Cardiac muscle cell (in vitro differentiated cells and primary cell): Measurements from ENCODE around the gene BOD1L1. TPM values are rescaled to one million over a fixed set of nuclear protein-coding genes. Genes with fewer than 3 reads are reported as not detected.

Experiments
- DNase-seq, 2 donors: peaks; one replicate each; pipeline versions ENCODE4 v3.0.0 to v3.0.0-alpha.2; 2010 to 2017; ENCODE audit warnings: low read depth in 1 of 2, low spot score in 1 of 2
- H3K27ac ChIP-seq: fragments of 200-600 bp; sonication (generic); 2 replicates; pipeline ENCODE4 v1.5.1; 2016
- H3K27me3 ChIP-seq: fragments of 200-600 bp; sonication (generic); 2 replicates; pipeline ENCODE4 v1.6.0; 2016; ENCODE audit warnings: control low read depth
- H3K36me3 ChIP-seq: fragments of 200-600 bp; sonication (generic); 2 replicates; pipeline ENCODE4 v1.5.1; 2016; ENCODE audit warnings: control low read depth
- H3K4me1 ChIP-seq: fragments of 200-600 bp; sonication (generic); 2 replicates; pipeline ENCODE4 v1.8.1; 2017; ENCODE audit warnings: low read depth, mild to moderate bottlenecking, mixed run types
- H3K4me3 ChIP-seq: fragments of 200-600 bp; sonication (generic); 2 replicates; pipeline ENCODE4 v1.5.1; 2016; ENCODE audit warnings: mild to moderate bottlenecking
- H3K9me3 ChIP-seq: fragments of 200-600 bp; sonication (generic); 2 replicates; pipeline ENCODE4 v1.5.1; 2017; ENCODE audit warnings: low read depth, mild to moderate bottlenecking, control low read depth
- CTCF ChIP-seq: IDR thresholded peaks from 2 replicates; pipeline ENCODE4 v1.5.1; 2012; ENCODE audit warnings: low read depth, mild to moderate bottlenecking, low read length
- polyA plus RNA-seq: library from polyadenylated mRNA; unstranded; fragments of >200 nt; fragmentation: Nextera tagmentation; extraction: Ambion mirVana; gene quantifications from 2 replicates; pipeline ENCODE4 v1.2.1, GENCODE V29; 2016
- total RNA-seq: library from RNA; depleted of rRNA; stranded (reverse); fragments of >200 nt; gene quantifications from 2 replicates; pipeline ENCODE4 v1.2.3, GENCODE V29; 2016

BOD1L1 gene
- total and polyA plus RNA-seq, 2 experiments from 2014 or later: 17.7 to 35.8 TPM

GRCh38 chr4:13523105-13523477 is 104.4 kb downstream of the BOD1L1 start:
- H3K36me3 ChIP-seq: no peaks in the 10 kb centered on the region
- no peak overlapping the region for H3K27ac ChIP-seq
- peaks cover 100% of the 10 kb centered on the region for H3K27me3 ChIP-seq
- no peak overlapping the region for H3K4me3 ChIP-seq
- no peak for DNase-seq
- H3K9me3 ChIP-seq: no peaks in the 10 kb centered on the region
- no peak for TF ChIP-seq CTCF
- H3K4me1 ChIP-seq: no peaks in the 10 kb centered on the region

DNA sequence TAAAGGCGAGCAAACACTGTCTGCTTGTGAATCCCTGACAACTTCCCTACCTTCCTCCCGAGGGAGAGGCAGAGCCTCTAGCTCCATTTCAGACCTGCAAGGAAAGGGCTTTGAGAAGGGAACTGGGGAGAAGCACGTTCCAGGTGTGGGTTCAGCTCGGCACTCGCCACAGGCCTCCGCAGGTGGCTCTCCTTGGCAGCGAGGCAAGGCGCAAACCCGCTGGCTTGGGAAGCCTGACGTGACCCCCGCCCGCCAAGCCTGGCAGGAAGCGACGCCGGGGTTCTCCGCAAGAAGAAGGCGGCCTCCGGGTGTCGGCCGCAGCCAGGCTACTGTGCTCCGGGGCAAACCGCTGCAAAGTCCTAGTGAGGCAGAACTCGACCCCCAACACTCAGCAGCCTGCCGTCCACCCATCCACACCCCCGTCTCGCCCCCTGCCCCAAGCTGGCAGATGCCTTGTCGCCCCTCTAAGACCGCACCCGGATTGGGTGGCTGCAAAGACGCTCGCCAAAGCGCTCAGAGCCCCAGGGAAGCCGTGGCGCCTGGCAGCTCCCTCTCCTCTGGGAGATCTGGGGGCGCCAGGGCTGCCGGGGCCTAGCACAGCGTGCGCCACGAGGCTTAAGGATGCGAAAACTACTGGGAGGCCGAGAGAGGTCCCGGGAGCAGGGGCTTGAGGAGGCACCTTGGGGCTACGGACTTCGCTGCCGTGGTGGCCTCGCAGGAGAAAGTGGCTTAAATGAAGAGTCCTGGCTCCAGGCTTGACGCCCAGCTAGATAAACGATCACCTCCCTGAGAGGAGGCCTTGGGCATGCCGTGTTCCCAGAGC is 105.0 kb downstream of the BOD1L1 start:
- no peak for DNase-seq
- H3K27ac ChIP-seq: no peak overlapping the region
- TF ChIP-seq CTCF: no peak
- no peaks in the 10 kb centered on the region for H3K36me3 ChIP-seq
- peaks cover 97% of the 10 kb centered on the region for H3K27me3 ChIP-seq
- H3K4me1 ChIP-seq: no peaks in the 10 kb centered on the region
- H3K9me3 ChIP-seq: no peaks in the 10 kb centered on the region
- H3K4me3 ChIP-seq: peak overlapping the region; percentile 5

- no peaks in the 10 kb centered on the region for H3K4me1 ChIP-seq
- no peak for TF ChIP-seq CTCF
- no peak overlapping the region for H3K27ac ChIP-seq
- H3K4me3 ChIP-seq: no peak overlapping the region
- no peaks in the 10 kb centered on the region for H3K9me3 ChIP-seq
- DNase-seq: no peak
- peaks cover 94% of the 10 kb centered on the region for H3K27me3 ChIP-seq
- H3K36me3 ChIP-seq: no peaks in the 10 kb centered on the region
Measured at GRCh38 chr4:13521047-13521446, 106.5 kb downstream of the BOD1L1 start.

Other genes starting within 250 kb of the BOD1L1 start
- gene RAB28, start 143.4 kb downstream of the BOD1L1 start, total RNA-seq: 20.3 and 25.2 TPM in 2 replicates
- 33.0 and 35.2 TPM in 2 replicates for gene RAB28, start 143.4 kb downstream of the BOD1L1 start, polyA plus RNA-seq
- 0.39 and 0.45 TPM in 2 replicates for gene NKX3-2, start 83.2 kb downstream of the BOD1L1 start, total RNA-seq
- not detected in 2 replicates for gene NKX3-2, start 83.2 kb downstream of the BOD1L1 start, polyA plus RNA-seq